NT2/D1 (cell line): ENCODE results near the gene SHISAL2B.

Source experiments
- SUZ12 ChIP-seq: IDR thresholded peaks from 2 replicates; pipeline ENCODE4 v1.6.1; 2011; ENCODE audit not compliant: insufficient read length, insufficient read depth; ENCODE audit errors: extremely low read depth
- ZNF274 ChIP-seq: IDR thresholded peaks from 2 replicates; pipeline ENCODE4 v1.6.1; 2011; ENCODE audit warnings: mild to moderate bottlenecking, low read depth, low read length

- TF ChIP-seq SUZ12 (no peak), ZNF274 (no peak)
These were observed 63.8 kb downstream of the SHISAL2B start for GRCh38 chr5:64754066-64754465.
